ENCODE results near the gene MRPL54.

MRPL54 gene

GRCh38 chr19:3785938-3786824 is 23.7 kb downstream of the MRPL54 start, which contains the start of gene MATK:
MATK (minus strand) TSS chr19:3786381; CDS start chr19:3785135, 1,246 bp downstream.
- DNase-seq: no peak

DNA sequence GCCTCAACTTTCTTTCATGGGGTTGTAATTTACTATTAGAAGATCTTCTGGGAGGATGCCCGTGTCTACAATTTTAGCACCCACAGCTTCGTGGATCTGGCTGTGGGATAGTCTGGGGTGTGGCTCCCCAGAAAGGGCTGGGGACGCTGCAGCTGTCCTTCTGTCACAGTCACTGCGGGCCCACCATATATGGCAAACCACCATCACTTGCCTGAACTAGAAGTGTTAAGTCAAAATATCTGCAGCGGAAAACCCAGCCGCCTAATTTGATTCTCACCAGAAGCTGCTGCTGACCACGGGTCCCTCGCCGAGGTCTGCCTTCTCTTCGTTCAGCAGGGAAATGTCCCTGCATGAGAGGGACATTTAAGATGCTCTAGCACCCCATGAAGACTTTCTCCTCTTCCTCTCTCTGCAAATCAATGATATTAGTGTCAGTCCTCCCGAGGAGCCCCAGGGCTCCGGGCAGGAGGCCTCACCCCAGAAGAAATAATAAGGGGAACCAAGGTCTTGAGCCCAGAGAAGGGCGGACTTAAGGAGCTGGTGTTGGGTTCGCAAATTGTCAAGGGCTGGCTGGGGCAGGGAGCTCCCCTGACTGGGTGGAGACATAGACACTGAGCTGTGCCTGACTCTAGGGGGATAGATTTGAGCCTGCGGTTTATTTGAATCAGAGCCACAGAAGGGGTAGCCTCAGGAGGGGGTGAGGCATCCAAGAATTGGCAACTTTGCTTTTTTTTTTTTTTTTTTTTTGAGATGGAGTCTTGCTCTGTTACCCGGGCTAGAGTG is 26.7 kb downstream of the MRPL54 start:
- DNase-seq: no peak

DNA sequence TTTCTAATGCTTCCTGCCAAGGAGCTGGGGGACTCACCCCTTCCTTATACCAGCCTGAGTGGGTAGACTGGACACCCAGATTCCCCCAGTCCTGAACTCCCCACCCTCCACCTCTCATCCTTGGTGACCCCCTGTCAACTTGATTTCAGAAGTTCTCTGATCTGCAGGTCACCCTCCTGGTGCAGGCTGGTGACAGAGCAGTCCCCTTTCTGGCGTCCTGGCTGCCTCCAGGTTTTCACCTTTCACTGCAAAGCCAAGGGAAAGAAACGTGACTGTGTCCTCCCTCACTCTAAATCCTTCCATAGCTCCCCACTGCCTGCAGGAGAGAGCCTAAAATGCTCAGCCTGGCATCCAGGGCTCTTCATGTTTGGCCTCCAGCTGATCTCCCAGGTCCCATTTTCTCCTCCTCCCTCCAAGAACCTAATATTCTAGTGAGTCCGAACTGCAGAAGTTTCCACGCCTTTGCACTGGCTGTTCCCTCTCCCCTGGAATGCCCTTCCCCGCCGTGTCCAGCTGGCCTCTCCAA is 27.8 kb downstream of the MRPL54 start:
- DNase-seq: no peak

- no peak for DNase-seq
Observed at GRCh38 chr19:3790941-3791340, 28.5 kb downstream of the MRPL54 start.

GRCh38 chr19:3792114-3792513 is 29.6 kb downstream of the MRPL54 start:
- DNase-seq: no peak

DNA sequence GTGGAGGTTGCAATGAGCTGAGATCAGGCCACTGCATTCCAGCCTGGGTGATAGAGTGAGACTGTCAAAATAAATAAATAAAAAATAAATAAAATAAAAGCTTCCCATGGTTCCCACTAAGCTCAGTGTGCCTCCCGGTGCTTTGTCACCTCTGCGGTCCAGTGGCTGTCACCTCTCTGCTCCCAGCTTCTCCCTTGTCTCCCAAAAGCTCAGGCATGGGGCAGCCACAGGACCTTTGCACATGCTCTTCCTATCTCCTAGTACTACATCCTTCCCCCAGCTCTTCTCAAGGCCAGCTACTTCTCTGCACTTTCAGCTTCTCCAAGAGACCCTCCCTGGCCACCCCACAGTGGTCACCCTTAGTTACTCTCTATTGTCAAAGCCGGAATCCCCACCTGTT is 31.3 kb downstream of the MRPL54 start:
- DNase-seq: no peak

GRCh38 chr19:3796358-3796757 is 33.9 kb downstream of the MRPL54 start:
- no peak for DNase-seq

DNA sequence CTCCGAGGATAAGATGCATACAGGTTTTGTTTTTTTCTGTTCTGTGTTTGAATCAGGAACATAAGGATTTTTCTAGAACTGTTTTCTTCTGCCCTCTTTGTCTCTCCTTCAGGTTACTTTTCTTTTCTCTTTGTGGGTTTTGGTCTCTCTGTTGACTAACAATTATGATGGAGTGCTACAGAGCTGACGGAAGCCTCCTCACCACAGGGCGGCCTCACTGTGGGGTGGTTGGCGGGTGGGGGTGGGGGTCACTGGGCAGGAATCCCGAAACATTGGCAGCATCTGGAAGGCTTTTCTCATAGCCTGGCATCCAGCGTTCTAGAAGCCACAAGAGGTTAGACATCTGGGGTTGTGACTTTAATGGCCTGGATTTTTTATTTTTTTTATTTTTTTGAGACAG is 35.7 kb downstream of the MRPL54 start:
- DNase-seq: no peak

GRCh38 chr19:3800996-3801395 is 38.5 kb downstream of the MRPL54 start:
- no peak for DNase-seq

DNA sequence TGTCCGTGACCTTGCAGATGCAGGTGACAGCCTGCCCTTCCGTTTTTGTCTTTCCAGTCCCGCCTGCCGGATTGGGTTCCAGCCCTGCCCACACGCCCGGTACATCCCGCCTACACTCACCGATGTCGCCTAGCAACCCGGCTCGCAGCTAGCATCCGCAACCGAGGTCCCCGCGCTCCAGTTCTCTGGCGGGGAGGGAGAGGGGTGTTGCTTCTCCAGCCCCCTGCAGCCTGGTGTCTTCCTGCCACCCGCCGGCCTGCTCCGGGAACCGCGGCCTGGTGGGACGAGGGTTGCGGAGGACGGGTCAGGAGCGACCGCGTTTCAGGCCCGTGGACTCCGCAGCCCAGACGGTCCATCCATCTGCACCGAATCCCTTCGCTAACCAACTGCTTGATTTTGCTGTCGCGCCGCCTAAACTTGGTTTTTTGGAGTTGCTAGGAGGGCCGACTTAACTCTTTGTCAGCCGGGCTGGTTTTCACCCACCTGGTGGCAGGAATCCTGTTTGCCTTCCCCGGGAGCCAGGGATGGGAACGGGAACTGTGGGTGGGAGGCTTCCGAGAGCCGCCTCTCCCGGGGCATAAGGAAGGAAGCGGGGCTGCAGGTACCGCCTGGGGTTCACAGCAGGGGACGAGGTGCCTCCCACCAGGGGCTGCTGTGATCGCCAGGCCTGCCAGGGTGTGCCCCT is 39.1 kb downstream of the MRPL54 start:
- DNase-seq: no peak

DNA sequence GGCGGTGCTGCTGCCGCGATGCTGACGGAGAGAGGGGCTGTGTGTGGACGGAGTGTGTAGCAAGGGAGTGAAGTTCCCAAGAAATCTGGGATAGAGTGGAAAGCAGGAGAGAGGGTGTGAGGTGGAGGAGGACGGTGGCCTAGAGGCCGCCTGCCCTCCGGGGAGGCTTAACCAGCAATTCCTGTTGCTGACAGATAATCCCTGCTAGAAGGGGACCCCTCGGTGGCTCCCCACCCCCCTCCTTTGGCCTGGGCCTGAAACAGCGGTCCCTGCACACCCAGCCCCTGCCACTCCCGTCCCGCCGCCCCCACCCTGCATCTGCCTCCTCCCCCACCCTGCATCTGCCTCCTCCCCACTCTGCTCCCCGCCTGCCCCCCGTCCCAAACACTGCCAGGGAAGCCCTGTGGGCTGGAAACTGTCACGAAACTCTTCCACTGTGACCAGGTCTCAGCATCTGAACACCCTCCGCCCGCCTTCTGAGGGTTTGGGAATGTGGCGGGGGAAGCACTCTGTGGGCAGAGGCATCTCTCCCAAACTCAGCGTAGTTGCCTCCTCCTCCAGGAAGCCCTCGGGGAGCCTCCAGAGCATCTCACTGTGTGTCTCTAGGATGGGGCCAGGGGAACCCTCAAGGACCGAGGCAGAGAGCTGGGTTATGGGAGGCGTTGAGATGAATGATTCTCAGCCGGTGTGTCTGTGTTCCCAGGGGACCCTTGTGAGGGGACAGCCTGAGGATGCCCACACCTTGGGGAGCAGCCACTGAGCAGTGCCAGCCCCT is 40.8 kb downstream of the MRPL54 start:
- DNase-seq: no peak

- DNase-seq: no peak
Observed at GRCh38 chr19:3803986-3804385, 41.5 kb downstream of the MRPL54 start.

DNA sequence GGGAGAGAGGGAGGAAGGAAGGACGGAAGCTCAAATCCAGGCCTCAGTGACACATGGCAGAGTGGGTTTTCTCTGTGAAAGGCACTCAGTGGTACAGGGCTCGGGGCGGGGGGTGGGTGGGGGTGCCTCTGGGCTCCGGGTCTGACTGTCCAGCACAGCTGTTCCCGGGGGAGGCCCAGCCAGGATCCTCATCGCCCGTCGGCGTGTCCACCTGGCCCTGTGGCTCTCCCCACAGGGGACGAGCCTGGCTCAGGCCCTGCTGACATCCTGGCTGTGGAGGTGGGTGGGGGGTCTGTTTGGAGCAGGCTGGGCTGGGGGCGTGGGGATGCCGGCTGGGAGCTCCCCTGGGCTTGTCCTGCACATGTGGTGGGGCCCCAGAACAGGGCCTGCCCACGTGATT is 41.9 kb downstream of the MRPL54 start:
- DNase-seq: no peak

DNA sequence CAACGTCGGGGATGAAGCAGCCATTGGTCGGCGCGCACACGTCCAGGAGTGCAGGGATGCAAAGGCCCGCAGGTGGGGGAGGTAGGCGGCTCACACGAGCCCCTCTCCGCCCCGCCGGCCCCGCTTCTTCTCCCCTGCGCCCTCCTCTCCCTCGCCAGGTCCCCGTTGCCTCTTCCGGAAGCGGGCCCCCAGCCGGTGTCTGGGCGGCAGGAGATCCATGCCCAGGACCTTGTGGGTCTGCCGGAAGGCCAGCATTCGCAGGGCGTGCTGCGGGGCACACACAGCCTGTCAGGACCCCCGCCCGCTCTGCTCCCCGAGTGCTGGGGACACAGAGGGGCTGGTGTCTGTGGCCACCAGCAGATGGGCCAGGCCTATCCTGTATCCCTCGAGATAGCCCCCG is 43.4 kb downstream of the MRPL54 start:
- no peak for DNase-seq

GRCh38 chr19:3807131-3807480 is 44.6 kb downstream of the MRPL54 start:
- no peak for DNase-seq

DNA sequence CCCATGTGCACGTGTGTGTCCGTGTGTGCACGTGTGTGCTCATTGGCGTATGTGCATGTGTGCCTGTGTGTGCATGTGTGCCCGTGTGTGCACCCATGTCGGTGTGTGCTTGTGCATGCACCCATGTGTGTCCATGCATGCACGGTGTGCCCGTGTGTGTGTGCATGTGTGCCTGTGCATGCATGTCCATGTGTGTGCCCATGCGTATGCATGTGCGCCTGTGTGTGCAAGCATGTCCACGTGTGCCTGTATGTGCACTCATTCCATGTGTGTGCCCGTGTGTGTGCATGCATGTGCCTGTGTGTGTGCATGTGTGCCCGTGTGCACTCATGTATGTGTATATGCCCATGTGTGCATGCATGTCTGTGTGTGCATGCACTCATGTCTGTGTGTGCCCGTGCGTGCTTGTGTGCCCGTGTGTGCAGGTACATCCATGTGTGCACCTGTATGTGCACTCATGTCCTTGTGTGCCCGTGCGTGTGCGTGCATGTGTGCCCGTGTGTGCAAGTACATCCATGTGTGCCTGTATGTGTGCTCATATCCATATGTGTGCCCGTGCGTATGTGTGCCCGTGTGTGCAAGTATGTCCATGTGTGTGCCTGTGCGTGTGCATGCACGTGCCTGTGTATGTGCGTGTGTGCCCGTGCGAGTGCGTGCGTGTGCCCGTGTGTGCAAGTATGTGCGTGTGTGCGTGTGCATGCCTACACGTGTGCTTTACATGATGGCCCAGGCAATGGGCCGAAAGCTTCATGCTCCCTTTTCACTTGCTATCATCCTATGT is 45.3 kb downstream of the MRPL54 start:
- DNase-seq: no peak

- DNase-seq: no peak
Observed at GRCh38 chr19:3808420-3809143, 46.1 kb downstream of the MRPL54 start.

DNA sequence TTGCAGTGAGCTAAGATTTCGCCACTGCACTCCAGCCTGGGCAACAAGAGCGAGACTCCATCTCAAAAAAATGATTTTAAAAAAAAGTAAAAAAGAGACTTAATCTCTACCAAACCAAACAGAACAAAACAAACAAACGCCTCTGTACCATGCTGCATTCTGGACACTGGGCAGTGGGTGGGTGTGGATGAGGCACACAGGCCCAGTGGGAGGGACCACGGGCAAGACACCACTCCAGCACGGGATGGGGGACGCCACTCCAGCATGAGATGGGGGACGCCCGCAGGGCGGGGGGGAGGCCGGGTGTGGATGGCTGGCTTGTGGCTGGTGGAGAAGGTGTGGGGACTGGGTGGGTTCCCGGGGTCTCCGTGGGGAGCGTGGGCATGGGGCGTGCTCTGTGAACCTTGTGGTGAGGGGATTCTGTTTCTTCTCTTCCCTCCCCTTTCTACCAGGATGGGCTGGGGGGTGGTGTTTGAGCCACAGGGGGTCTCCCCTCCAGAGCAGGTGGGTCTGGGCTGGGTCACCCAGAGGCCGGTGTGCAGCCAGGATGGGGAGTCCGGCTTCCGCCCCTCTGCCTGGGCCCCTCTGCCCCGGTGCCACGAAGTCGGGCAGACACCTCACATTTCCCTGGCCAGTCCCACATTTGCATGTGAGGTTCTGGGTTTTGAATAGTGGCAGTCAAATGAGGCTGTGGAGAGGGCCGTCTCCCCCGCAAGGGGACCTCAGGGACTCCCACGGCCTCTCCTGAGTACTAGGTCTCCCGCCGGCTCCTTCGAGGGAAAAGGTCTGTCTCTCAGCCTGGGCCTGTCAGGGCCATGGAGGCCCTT is 47.6 kb downstream of the MRPL54 start:
- DNase-seq: no peak

DNA sequence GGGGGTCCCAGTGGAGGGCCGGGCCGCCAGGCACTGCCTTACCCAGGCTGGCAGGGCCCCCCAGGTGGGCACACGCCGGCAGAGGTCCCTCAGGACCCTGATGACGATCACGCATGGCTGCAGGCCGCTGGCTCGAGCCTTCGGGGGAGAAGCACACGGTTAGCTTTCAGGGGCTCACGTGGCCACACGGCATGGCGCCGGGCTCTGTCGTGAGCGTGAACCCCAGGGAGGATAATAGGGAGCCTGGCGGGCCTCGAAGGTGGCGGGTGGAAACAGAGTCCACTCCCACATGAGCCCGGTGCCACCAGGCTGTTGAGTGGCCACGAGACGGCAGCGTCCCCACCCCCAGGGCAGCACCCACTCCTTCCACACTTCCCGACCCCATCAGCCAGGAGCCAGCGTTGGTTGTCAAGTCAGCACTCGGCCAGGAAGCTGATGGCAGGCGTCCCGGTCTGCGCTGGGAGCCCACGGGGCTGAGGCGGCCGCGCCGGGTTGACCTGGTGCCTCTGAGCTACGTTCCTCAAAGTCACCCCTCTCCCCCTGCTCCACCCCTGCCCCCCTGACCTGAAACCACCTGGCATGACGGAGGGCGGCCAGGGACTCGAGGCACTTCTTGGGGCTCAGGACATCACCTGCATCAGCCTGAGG is 48.4 kb downstream of the MRPL54 start:
- no peak for DNase-seq
